ENCODE results near the gene UBR2.
"Not testable (repeated sequence)": the region's sequence is repeated elsewhere in the genome, so short reads cannot be mapped to it uniquely, and the experiment has no call there.

The UBR2 gene

GRCh38 chr6:42659806-42660205 is 96.0 kb downstream of the UBR2 start:
- no peak for DNase-seq (ENCODE audit: low read depth)
- H3K4me3 ChIP-seq (ENCODE audit: control insufficient read depth, low read depth, low read length): no peak overlapping the region
- TF ChIP-seq CTCF (IDR thresholded peaks at IDR 0.05; ENCODE audit: control insufficient read depth, insufficient read depth, low read depth, low read length, missing control alignments): no peak

- DNase-seq (ENCODE audit: low read depth): peak; percentile 3
- peak; percentile 84 for TF ChIP-seq CTCF (IDR thresholded peaks at IDR 0.05; ENCODE audit: control insufficient read depth, insufficient read depth, low read depth, low read length, missing control alignments)
- H3K4me3 ChIP-seq (ENCODE audit: control insufficient read depth, low read depth, low read length): no peak overlapping the region
These were observed 97.8 kb downstream of the UBR2 start for GRCh38 chr6:42661540-42662153.

- no peak for TF ChIP-seq CTCF (IDR thresholded peaks at IDR 0.05; ENCODE audit: control insufficient read depth, insufficient read depth, low read depth, low read length, missing control alignments)
These were observed 100.9 kb downstream of the UBR2 start for GRCh38 chr6:42664718-42665117.

GRCh38 chr6:42674368-42674767 is 110.5 kb downstream of the UBR2 start:
- not testable (repeated sequence) for DNase-seq (ENCODE audit: low read depth); H3K4me3 ChIP-seq (ENCODE audit: control insufficient read depth, low read depth, low read length)

More at GRCh38 chr6:42664718-42665117, 100.9 kb downstream of the UBR2 start:
- no peak overlapping the region for H3K4me3 ChIP-seq (ENCODE audit: control insufficient read depth, low read depth, low read length)
- DNase-seq (ENCODE audit: low read depth): no peak

GRCh38 chr6:42674780-42675179 is 111.0 kb downstream of the UBR2 start:
- no peak for DNase-seq (ENCODE audit: low read depth)
- H3K4me3 ChIP-seq (ENCODE audit: control insufficient read depth, low read depth, low read length): no peak overlapping the region
- no peak for TF ChIP-seq CTCF (IDR thresholded peaks at IDR 0.05; ENCODE audit: control insufficient read depth, insufficient read depth, low read depth, low read length, missing control alignments)

GRCh38 chr6:42679358-42679757 is 115.5 kb downstream of the UBR2 start:
- no peak for DNase-seq (ENCODE audit: low read depth)
- no peak for TF ChIP-seq CTCF (IDR thresholded peaks at IDR 0.05; ENCODE audit: control insufficient read depth, insufficient read depth, low read depth, low read length, missing control alignments)
- H3K4me3 ChIP-seq (ENCODE audit: control insufficient read depth, low read depth, low read length): no peak overlapping the region

GRCh38 chr6:42688281-42688680 is 124.5 kb downstream of the UBR2 start:
- no peak for TF ChIP-seq CTCF (IDR thresholded peaks at IDR 0.05; ENCODE audit: control insufficient read depth, insufficient read depth, low read depth, low read length, missing control alignments)
- H3K4me3 ChIP-seq (ENCODE audit: control insufficient read depth, low read depth, low read length): no peak overlapping the region
- DNase-seq (ENCODE audit: low read depth): no peak
